GM18526 (cell line): ENCODE measurements around the gene TBX1.

Source experiments
- POLR2A ChIP-seq: IDR thresholded peaks from 3 replicates; pipeline ENCODE4 v1.6.1; 2011; ENCODE audit not compliant: insufficient read length; ENCODE audit errors: extremely low read depth

Gene TBX1

DNA sequence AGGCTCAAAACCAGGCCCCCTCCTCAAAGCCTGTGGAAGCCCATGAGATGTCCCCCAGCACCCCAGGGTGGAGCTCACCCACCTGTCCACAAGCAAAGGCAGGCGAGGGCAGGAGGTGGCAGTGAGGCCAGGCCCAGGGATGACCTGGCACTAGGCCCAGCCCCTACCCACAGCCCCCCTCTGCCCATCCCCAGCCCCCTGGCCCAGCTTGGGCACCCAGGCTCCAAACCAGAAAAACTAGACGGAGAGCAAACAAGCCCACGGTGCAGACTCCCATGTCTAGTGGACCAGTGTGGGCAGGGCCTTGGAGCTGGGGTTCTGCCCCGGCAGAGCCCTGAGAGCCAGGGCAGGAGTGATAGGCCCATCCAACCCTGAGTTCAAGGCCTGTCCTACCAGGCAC is 16.9 kb upstream of the TBX1 start:
- no peak for TF ChIP-seq POLR2A

DNA sequence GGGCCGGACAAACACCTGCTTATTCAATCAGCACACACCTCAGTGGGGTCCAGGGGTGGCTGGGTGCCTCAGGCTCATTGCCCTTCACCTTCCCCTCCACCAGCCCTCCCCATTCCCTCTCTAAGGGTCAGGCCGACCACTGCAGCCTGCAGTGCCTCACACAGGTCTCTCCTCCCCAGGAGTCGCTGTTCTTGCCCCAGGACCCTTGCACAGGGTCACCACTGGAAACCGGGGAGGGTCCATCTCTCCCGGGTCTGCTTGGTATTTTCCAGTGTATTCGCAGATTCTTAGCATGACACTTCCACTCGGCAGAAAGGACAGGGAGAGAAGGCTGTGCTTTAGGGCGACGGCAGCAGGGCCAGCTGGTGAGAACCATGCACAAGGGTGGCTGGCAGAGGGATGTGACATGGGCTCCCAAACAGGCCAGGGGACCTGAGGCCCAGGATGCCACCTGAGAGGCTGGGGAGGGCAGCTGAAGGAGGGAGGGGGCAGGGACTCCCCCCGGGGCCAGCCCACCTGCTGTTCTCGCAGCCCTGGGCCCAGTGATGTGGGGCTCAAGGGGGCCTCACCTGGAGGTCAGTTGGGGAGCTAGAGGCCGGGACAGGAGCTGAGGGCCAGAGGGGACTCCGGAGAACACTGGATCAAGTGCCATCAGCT is 16.1 kb upstream of the TBX1 start:
- TF ChIP-seq POLR2A = no peak

DNA sequence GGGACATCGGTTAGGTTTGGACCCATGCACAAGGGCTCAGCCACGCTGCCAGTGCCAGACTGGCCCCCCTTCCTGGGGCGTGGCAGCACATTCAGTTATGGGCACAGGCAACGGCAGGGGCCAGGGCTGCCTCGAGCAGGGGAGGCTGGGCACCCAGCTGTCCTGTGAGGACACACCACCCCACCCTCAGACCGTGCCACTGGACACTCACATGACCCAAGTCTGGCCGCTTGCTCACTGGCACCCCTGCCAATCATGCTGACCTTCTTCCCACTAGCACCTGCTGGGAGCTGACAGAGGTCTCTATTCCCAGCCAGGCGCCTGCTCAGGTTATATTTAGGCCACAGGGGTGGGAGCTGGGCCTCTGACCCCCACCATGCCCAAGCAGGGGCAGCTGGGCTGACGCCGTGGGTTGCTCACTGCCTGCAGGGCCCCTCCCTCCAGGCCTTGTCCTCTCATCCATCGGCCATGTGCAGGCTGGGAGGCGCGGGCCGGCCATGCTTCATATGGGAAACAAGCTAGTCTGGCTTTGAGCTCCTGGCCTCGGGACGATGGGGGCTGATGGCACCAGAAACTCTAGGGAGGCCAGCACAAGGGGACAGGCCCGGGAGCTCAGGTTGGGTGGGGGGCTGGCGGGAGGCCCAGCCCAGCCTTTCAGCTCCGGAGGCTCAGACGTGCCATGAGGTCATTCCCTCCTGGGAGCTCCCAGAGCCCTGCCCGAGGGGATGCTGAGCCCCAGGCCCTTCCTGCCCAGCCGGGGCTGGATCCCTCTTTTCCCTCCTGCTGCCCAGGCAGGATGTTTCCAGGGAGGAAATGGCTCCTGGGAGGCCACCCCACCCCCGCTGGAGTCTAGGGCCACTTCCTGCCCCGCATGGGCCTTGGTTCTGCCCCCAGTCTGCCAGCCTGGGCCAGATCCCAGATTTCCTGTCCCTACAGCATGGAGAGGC is 15.2 kb upstream of the TBX1 start:
- no peak for TF ChIP-seq POLR2A

DNA sequence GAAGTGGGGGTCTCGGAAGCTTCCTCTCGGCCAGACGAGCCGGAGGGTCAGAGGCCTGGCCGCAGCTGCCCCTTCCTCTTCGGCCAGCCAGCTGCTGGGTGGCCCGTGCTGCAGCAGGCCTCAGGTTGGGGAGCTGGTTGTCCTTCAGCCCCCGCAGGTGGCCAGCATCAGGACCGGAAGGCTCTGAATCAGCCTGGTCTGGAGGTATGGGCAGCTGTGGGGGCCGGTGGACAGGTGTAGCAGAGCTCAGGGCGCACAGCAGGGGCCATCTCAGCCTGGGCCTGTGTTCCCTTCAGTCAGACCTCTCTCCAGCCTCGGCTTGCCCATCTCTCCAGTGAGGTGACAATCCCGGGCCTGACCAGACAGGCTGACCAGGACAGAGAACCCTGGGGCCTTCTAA is 13.9 kb upstream of the TBX1 start:
- no peak for TF ChIP-seq POLR2A

DNA sequence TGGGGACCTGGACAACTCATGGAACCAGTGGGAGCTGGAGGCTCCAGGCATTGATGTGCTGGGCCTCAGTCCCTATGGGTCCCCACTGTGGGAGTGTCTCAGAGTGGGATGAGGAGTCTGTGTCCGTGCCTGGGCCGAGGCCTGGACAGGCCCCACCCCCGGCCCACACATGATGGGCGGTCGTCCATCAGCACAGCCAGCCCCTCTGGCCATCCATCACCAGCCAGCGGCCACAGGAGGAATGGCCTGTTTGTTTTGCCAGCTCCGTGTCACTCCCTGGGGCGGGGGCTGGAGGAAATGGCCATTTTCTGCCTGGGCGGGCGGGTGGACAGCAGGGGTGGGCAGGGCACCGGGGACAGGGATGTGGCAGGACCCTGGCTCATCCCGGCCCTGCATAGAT is 13.0 kb upstream of the TBX1 start:
- no peak for TF ChIP-seq POLR2A

DNA sequence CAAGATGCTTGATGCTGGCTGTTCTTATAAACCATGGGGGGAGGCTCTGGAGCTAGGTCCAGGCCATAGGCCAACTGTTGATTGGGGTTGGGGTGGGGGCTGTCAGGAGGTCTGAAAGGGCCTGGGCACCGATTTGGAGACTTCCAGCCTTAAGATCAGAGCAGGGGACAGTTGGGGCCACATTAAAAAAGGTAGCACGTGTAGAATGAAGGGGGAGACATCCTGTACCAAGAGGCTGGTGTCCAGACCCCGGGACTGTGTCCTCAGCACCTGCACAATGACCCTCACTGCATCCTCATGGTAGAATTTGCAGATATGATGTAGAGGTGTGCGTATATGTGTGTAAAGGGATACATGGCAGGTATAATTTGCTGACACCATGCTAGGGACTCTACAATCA is 12.4 kb upstream of the TBX1 start:
- TF ChIP-seq POLR2A = no peak

DNA sequence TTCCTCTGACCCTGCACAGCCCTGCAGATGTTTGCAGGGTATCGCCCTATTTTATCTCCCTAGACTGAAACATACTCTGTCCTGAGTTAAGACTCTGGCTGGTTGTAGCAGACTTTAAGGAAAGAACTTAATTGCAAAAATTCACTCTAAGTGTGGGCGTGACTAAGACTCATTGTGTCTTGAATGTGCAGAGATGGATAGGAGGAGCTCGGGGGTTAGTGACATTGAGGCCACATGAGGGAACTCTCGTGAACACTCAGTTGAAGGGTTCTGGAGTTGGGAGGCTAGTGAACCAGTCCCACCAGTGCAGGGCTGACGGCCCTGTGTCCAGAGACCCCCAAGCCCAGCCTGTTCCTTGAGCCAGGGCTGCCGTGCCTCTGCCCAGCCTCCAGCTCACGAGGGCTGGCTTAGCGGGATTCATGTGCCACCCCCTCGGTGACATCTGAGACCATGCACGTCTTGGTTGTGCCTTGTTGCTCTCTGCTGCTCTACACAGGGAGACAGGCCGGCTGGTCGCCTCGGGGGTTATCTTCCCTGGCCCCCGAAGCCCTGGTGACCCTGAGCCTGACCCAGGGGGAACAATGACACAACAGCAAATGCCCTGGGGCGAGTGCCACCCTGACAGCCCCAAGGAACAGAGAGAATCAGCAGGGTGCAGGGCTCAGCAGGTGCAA is 11.4 kb upstream of the TBX1 start:
- no peak for TF ChIP-seq POLR2A

DNA sequence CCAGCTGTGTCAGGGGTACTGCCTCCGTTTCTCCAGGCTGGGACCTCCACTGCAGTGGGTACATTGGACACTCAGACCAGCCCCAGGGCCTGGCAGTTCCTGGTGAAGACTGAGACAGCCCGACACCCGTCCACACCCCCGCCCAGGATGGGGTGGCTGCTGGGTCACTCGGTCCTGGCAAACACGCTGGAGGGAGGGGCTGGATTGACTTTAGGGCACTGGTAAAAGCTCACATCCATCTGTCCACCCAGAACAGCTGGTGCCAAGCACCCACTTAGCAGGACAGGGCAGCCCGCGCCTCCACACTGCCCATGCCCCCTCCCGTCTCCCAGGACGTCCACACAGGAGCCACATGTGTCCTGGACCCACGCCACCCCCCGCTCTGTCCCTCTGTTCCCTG is 10.7 kb upstream of the TBX1 start:
- TF ChIP-seq POLR2A = no peak

DNA sequence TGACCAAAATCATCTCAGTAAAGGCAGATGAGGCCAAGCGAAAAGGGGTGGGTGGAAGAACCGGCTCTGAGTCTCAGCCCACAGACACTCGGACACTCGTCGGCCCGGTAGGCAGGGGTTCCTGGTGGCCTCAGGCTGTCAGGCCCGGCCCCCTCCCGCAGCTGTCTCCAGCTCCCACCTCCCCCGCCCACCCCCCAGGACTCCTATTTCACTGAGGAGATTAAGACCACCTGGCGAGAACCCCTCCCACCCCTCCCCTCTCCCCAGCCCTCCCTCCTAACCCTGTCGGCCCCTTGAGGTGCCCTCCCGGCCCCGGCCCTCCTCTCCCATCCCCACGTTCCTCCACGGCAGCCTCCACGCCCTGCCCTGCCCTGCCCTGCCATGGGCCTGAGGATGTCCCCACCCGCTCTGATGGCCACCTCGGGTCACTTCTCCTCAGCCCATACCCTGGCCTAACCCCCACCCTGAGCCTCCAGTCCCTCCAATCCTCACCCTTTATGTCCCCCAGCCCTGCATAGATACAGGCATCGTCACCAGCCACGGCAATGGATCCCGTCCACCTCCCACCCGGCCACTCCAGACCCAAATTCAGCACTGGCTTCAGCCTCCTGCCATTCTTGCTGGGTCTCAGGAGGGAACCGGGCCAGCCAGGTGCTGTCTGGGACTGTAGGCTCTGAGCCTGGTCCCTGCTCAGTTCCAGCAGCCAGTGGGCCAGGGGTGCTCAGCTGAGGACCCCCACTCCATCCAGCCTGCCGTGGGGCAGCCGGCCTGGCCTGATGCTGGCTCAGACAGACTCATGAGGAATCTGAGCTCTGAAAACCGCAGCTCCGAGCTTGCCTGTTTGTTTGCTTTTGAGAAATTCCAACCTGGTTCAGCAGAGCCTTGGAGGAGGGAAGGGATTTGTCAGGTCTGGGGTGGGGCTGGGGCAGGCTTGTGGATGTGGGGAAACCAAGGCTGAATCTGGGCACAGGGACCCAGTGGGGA is 9.8 kb upstream of the TBX1 start:
- TF ChIP-seq POLR2A = no peak

DNA sequence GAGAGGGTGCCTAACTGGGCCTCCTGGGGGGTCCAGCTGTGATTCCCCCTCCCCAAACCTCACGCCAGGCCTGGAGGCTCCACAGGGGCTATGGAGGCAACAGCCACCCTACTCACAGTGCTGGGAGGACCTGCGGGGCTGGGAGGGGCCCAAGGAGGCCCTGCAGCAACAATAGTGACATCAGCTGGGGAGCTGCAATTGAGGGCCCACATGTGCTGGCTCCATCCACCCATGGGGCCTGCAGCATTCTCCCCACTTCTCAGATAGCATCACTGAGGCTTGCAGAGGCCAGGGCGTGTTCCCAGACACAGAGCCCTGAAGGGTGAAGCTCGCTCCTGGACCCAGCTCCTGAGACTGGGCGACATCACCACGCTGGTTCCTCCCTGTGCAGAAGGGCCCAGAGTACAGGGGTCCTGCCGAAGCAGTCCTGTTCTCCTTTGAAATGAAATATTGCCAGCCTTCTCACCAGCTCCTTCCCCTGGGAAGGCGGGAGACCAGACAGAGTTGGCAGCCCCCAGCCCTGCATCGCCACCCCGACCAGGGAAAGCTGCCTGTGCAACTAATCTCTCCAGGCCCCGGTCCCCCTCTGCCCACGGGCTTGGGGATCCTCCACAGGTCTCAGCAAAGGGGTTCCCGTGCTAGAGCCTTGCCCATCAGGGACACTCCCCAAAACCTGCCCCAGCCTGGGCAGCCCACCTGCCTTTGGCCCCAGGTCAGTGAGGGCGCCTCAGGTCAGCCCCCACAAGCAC is 8.9 kb upstream of the TBX1 start:
- TF ChIP-seq POLR2A = no peak

DNA sequence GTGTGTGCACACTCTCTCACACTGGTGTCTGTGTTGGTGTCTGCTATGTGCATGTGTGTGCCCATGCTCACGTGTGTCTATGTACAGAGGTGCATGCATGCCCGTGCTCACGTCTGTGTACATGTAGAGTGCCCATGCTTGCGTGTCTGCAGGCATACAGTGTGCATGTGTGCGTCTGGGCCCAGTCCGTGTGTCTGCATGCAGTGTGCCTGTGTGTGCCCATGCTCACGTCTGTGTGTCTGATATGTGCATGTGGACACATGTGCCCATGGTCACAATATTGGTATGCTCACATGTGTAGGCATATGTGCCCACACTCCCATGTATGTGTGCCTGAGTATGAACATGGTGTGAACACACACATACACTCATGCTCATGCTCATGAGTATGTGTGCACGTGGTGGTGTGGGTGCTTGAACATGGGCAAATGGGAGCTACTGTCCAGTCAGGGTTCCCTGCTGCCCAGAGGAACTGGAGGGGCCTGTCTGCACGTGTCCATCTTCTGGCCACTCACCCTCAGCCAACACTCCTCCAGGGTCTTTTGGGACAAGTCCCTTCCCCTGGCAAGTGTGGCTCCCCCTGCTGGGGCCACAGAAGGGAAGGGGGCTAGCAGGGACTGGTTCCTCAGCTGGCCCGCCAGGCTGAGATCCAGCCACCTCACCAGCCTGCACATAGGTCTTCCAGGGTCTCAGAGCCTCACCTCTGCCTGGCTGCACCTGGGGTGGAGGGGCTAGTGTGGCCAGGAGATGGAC is 7.3 kb upstream of the TBX1 start:
- no peak for TF ChIP-seq POLR2A

DNA sequence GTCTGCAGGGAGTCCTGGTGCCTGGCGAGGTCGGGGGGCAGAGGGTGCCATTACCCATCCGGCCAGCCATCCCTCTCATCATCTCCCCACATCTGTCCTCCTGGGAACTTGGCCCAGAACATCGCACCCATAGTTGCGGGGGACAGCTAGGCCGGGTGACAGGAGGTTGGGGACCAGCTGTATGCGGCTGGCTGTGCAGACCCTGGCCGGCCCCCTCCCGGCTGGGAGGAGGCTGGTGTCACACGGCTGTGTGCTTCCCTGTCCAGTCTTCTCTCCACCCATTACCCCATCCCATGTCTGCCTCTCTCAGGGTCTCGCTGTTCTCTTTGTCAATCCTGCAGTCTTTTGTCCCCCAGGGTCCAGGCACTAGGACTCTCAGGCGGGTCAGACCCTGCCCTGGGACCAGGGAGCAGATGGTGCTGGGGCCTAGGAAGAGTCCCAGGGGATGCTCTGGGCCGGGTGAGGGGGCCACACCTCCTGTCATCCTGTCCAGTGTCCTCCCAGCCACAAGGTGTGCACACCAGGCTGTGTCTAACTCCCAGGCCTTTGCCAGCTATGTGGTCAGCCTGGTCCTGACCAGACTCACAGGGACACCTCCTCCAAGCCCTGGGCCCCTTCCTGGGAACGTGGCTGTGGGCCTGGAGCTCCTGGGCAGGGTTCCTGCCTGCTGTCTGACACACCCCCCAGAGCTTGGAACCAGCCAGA is 6.4 kb upstream of the TBX1 start:
- TF ChIP-seq POLR2A = no peak

DNA sequence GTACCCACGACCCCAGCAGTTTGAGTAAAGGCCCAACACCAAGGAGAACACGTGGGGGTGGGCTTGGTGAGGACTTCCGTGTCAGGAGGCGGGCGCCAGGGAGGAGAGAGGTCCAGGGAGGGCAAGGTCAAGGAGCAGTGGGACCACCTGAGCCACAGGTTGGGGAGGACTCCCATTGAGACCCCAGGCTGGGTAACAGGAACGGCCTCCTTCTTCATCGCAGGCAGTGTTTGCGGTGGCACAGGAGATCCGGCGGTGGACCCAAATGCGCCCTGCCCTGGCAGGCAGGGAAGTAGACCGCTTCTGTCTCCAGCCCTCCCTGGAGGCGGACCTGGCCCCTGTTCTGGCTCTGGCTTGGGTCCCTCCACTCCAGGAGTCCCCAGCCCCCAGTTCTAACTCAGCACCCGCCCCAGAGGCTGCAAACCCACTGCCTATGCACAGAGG is 5.9 kb upstream of the TBX1 start:
- no peak for TF ChIP-seq POLR2A
